A549 (cell line): ENCODE results near the gene LBHD1. TPM values are rescaled to one million over a fixed set of nuclear protein-coding genes. Genes with fewer than 3 reads are reported as not detected.
A peak's percentile ranks its signal among the peaks of the same experiment; 100 is the strongest.

Experiments
- ATAC-seq, 2 experiments: fragments of 200-7000 bp in 1 of 2; fragments of >200 bp in 1 of 2; cut with Nextera tagmentation in 1 of 2; cut with Tn5 transposase in 1 of 2; 3 replicates each; pipeline versions ENCODE4 v1.8.0 to v1.9.1; 2018 to 2020; ENCODE audit warnings: mild to moderate bottlenecking in 1 of 2, moderate library complexity in 1 of 2
- CTCF ChIA-PET: fragments of 300-600 bp; sonication (Branson Sonifier 250); formaldehyde crosslinking; extraction: SDS; loops from one replicate; lab custom pipeline; 2021; ENCODE audit warnings: antibody characterized with exemption, inconsistent platforms; lab: Yijun Ruan, JAX
- POLR2A ChIA-PET: fragments of 350-600 bp; formaldehyde crosslinking; extraction: SDS; loops from one replicate; lab custom pipeline; 2021; ENCODE audit warnings: antibody characterized with exemption, inconsistent platforms; lab: Yijun Ruan, JAX
- DNase-seq, 2 experiments: peaks; one replicate each; pipeline versions ENCODE4 v3.0.0 to v3.0.0-alpha.2; 2011 to 2016; ENCODE audit warnings: low read depth in 1 of 2, low spot score in 1 of 2
- FAIRE-seq: peaks from 2 replicates; lab custom pipeline; 2011; peaks lifted over from hg19 to GRCh38; lab: Jason Lieb, UNC
- H3K27ac ChIP-seq, 2 experiments: fragments of >200 bp; sonication (Bioruptor Twin); formaldehyde crosslinking; 3 replicates each; pipeline ENCODE4 v1.5.1; 2016 to 2017
- H3K4me1 ChIP-seq: fragments of >200 bp; sonication (Bioruptor Twin); formaldehyde crosslinking; 3 replicates; pipeline ENCODE4 v1.6.1; 2016
- H3K4me2 ChIP-seq: fragments of >200 bp; sonication (Bioruptor Twin); formaldehyde crosslinking; 3 replicates; pipeline ENCODE4 v1.6.1; 2016
- H3K4me3 ChIP-seq: fragments of >200 bp; sonication (Bioruptor Twin); formaldehyde crosslinking; 3 replicates; pipeline ENCODE4 v1.5.1; 2016
- H3K9me3 ChIP-seq: fragments of >200 bp; sonication (Bioruptor Twin); formaldehyde crosslinking; 3 replicates; pipeline ENCODE4 v1.6.1; 2016
- CBX2 ChIP-seq: fragments of 200-600 bp; sonication (generic); IDR thresholded peaks from 2 replicates; pipeline ENCODE4 v1.6.1; 2016; ENCODE audit warnings: low read depth, mild to moderate bottlenecking, borderline replicate concordance
- CBX8 ChIP-seq: fragments of 200-600 bp; sonication (generic); IDR thresholded peaks from 2 replicates; pipeline ENCODE4 v1.6.1; 2016
- CHD4 ChIP-seq: fragments of 200-600 bp; sonication (generic); IDR thresholded peaks from 2 replicates; pipeline ENCODE4 v1.6.1; 2016; ENCODE audit warnings: antibody characterized with exemption, mild to moderate bottlenecking, borderline replicate concordance
- CTCF ChIP-seq: fragments of >200 bp; sonication (Bioruptor Twin); formaldehyde crosslinking; IDR thresholded peaks from 3 replicates; pipeline ENCODE4 v1.5.1; 2016
- EP300 ChIP-seq, 2 experiments: fragments of >200 bp; sonication (Bioruptor Twin); formaldehyde crosslinking; IDR thresholded peaks; 2 replicates in 1 of 2; 3 replicates in 1 of 2; pipeline ENCODE4 v1.6.1; 2016 to 2017
- FOSB ChIP-seq: fragments of 250-450 bp; sonication (Bioruptor Pico); IDR thresholded peaks from 2 replicates; pipeline ENCODE4 v1.5.0; 2020; ENCODE audit warnings: mild to moderate bottlenecking, moderate library complexity
- GATA3 ChIP-seq: IDR thresholded peaks from 2 replicates; pipeline ENCODE4 v1.6.1; 2012; ENCODE audit warnings: borderline replicate concordance
- HDAC2 ChIP-seq: fragments of 200-600 bp; sonication (generic); IDR thresholded peaks from 2 replicates; pipeline ENCODE4 v1.6.1; 2016
- HOXA7 ChIP-seq: fragments of 250-450 bp; sonication (Bioruptor Pico); IDR thresholded peaks from 2 replicates; pipeline ENCODE4 v1.5.0; 2020; ENCODE audit warnings: mild to moderate bottlenecking, moderate library complexity
- HOXB5 ChIP-seq: fragments of 250-450 bp; sonication (Bioruptor Pico); IDR thresholded peaks from 2 replicates; pipeline ENCODE4 v1.5.0; 2020; ENCODE audit warnings: mild to moderate bottlenecking, moderate library complexity
- JUN ChIP-seq, 2 experiments: fragments of >200 bp; sonication (Bioruptor Twin); formaldehyde crosslinking; IDR thresholded peaks; 2 replicates in 1 of 2; 3 replicates in 1 of 2; pipeline ENCODE4 v1.6.1; 2016 to 2017
- KDM5A ChIP-seq: fragments of 200-600 bp; sonication (generic); IDR thresholded peaks from 2 replicates; pipeline ENCODE4 v1.6.1; 2016; ENCODE audit warnings: antibody characterized with exemption, mild to moderate bottlenecking
- MAFK ChIP-seq: fragments of 450-650 bp; IDR thresholded peaks from 2 replicates; pipeline ENCODE4 v1.6.1; 2014; ENCODE audit not compliant: partially characterized antibody
- PHF8 ChIP-seq: fragments of 200-600 bp; sonication (generic); IDR thresholded peaks from 2 replicates; pipeline ENCODE4 v1.6.1; 2016; ENCODE audit warnings: low read depth, mild to moderate bottlenecking, antibody characterized with exemption, moderate library complexity, borderline replicate concordance
- POLR2AphosphoS2 ChIP-seq: conservative IDR thresholded peaks from 2 replicates; pipeline ENCODE4 v1.6.1; 2012; ENCODE audit warnings: low read length, improper control_type of control experiment, inconsistent platforms
- RAD21 ChIP-seq, 2 experiments: fragments of >200 bp in 1 of 2; sonication (Bioruptor Twin) in 1 of 2; formaldehyde crosslinking in 1 of 2; IDR thresholded peaks in 1 of 2; conservative IDR thresholded peaks in 1 of 2; 2 replicates in 1 of 2; 3 replicates in 1 of 2; pipeline ENCODE4 v1.6.1; 2012 to 2018; ENCODE audit warnings: inconsistent platforms in 1 of 2
- RARB ChIP-seq: fragments of 250-450 bp; sonication (Bioruptor Pico); IDR thresholded peaks from 2 replicates; pipeline ENCODE4 v1.8.0; 2021; ENCODE audit warnings: mild to moderate bottlenecking, moderate library complexity
- SMC3 ChIP-seq: fragments of >200 bp; sonication (Bioruptor Twin); formaldehyde crosslinking; IDR thresholded peaks from 3 replicates; pipeline ENCODE4 v1.6.1; 2018; ENCODE audit warnings: inconsistent platforms
- TFCP2L1 ChIP-seq: fragments of 250-450 bp; sonication (Bioruptor Pico); IDR thresholded peaks from 2 replicates; pipeline ENCODE4 v1.5.0; 2021; ENCODE audit warnings: mild to moderate bottlenecking
- TP53 ChIP-seq: fragments of 250-450 bp; sonication (Bioruptor Pico); IDR thresholded peaks from 2 replicates; pipeline ENCODE4 v1.5.0; 2021; ENCODE audit warnings: mild to moderate bottlenecking, moderate library complexity
- USF2 ChIP-seq: fragments of 450-650 bp; IDR thresholded peaks from 2 replicates; pipeline ENCODE4 v1.6.1; 2014; ENCODE audit warnings: antibody characterized with exemption
- ZFP36 ChIP-seq: fragments of 450-650 bp; IDR thresholded peaks from 2 replicates; pipeline ENCODE4 v1.6.1; 2014; ENCODE audit warnings: borderline replicate concordance; ENCODE audit not compliant: partially characterized antibody
- ZSCAN20 ChIP-seq: fragments of 250-450 bp; sonication (Bioruptor Pico); IDR thresholded peaks from 2 replicates; pipeline ENCODE4 v1.8.0; 2022; ENCODE audit warnings: mild to moderate bottlenecking, moderate library complexity
- WGBS: methylation state at CpG from one replicate; pipeline ENCODE4 v1.1.6; 2017; ENCODE audit errors: missing lambda C conversion rate; 5-methylcytosine and 5-hydroxymethylcytosine counted together
- polyA plus RNA-seq, 4 experiments: library from polyadenylated mRNA; depleted of rRNA in 3 of 4; stranded (reverse); fragments of >200 nt; fragmentation: RNase III in 1 of 4; extraction: RNeasy Plus Mini Kit Qiagen cat#74134 plus additional on column Dnase treatment in 1 of 4; gene quantifications; 2 replicates in 3 of 4; 3 replicates in 1 of 4; pipeline ENCODE4 v1.2.3, GENCODE V29; 2011 to 2017
- TF ChIP-seq, protein P1 (sequence below): fragments of >200 bp; sonication (Bioruptor Twin); formaldehyde crosslinking; IDR thresholded peaks from 3 replicates; pipeline ENCODE4 v1.6.1; 2016

The LBHD1 gene
- polyA plus RNA-seq, 2 of the 4 experiments (the other 2 are of a cell fraction): 4.1 to 6.8 TPM

DNA sequence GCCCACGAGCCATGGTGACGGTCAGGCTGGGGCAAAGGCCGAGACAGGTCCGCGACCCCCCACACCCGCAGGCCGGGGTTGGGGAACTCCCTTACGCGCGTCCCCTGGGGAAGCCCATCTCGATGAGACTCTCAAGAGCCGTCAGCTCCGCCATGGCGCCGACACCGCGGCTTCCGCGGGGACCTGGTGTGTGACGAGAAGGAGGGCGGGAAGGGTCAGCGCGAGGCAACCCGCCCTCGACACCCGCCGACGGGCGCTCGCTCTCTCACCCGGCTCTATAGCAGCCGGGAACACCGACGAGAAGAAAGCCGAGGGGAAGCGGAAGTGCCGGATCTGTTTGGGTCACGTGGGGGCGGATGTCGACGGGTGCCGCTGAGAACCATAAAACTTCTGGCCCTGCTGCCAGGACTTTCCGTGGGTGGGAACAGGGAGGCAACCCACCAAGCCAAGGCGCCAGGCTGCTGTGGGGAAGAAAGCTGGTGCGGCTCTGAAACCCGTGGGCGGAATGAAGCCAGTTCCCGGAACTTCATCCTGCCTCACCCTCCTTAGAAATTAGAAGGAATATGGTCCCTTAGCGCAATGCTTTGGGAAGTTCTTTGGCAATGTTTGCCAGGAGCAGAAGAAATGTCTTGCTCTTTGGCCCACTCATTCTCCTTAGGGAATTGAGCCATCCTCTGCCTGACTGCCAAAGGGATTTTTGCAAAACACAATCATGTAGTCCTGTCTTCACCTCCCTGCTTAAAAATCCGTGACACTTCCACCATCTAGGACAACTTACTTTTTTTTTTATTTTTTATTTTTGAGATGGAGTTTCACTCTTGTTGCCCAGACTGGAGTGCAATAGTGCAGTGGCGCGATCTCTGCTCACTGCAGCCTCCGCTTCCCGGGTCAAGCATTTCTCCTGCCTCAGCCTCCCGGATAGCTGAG, 7.0 kb upstream of the LBHD1 start, which contains the start of gene UBXN1 (continued):
- TF ChIP-seq RARB (CRISPR knock-in tag): no peak
- TF ChIP-seq KDM5A: peak; percentile 74; the same call in 1 of the 2 replicates
- no peak for TF ChIP-seq FOSB
- no peak for TF ChIP-seq SMC3
- no peak for TF ChIP-seq HOXA7
- TF ChIP-seq CBX8: no peak
- no peak for TF ChIP-seq ZFP36
- TF ChIP-seq EP300 (IDR thresholded peaks at IDR 0.05): no peak
- TF ChIP-seq JUN (IDR thresholded peaks at IDR 0.05): peak; percentile 78 to 86; a peak in 3 of 5 replicates
- TF ChIP-seq, protein P1, sequence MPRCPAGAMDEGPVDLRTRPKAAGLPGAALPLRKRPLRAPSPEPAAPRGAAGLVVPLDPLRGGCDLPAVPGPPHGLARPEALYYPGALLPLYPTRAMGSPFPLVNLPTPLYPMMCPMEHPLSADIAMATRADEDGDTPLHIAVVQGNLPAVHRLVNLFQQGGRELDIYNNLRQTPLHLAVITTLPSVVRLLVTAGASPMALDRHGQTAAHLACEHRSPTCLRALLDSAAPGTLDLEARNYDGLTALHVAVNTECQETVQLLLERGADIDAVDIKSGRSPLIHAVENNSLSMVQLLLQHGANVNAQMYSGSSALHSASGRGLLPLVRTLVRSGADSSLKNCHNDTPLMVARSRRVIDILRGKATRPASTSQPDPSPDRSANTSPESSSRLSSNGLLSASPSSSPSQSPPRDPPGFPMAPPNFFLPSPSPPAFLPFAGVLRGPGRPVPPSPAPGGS: peak; percentile 52; the same call in 1 of the 3 replicates
- peak; percentile 96 for TF ChIP-seq USF2
- TF ChIP-seq CTCF: no peak
- no peak for TF ChIP-seq RAD21 (conservative IDR thresholded peaks at IDR 0.05 in 1 of 2, IDR thresholded peaks at IDR 0.05 in 1 of 2)
- peak; percentile 65; the same call in 1 of the 2 replicates for TF ChIP-seq PHF8
- TF ChIP-seq HDAC2: no peak
- no peak for TF ChIP-seq CHD4
- TF ChIP-seq GATA3: no peak
- no peak for TF ChIP-seq ZSCAN20 (CRISPR knock-in tag)
- no peak for TF ChIP-seq POLR2AphosphoS2
- TF ChIP-seq TP53 (CRISPR knock-in tag): no peak
- no peak for TF ChIP-seq CBX2
- no peak for TF ChIP-seq MAFK
- TF ChIP-seq, all 56 proteins: peak for 11

- no peak for DNase-seq
- 9% methylated on average over 9 of the region's 16 CpGs for WGBS
- ChIA-PET CTCF (interaction anchor here (2.3 to 7.2 kb wide), 2 partner anchors 14 to 22 kb away, joined by 5 to 126 read pairs; partner anchors contain the start of gene LRRN4CL), POLR2A (interaction anchor here (1.3 to 2.7 kb wide), 2 partner anchors 76 to 87 kb away, joined by 4 to 10 read pairs; partner anchors contain the start of genes TUT1 and ZBTB3)
- peaks cover 24% of the 10 kb centered on the region for H3K4me1 ChIP-seq
- H3K4me2 ChIP-seq: peak overlapping the region; percentile 90
- H3K27ac ChIP-seq: peak overlapping the region; percentile 87 to 92
- H3K9me3 ChIP-seq: no peaks in the 10 kb centered on the region
- FAIRE-seq: no peak
- TF ChIP-seq HOXA7 (no peak), HOXB5 (CRISPR knock-in tag) (no peak), TFCP2L1 (CRISPR knock-in tag) (no peak)
- peak; percentile 20 to 27; a peak in 2 of 6 replicates for ATAC-seq
- H3K4me3 ChIP-seq: peak overlapping the region; percentile 67
Observed at GRCh38 chr11:62678433-62678769, 6.3 kb upstream of the LBHD1 start.
